ENCODE data around the gene RSBN1L. TPM values are rescaled to one million over a fixed set of nuclear protein-coding genes. Genes with fewer than 3 reads are reported as not detected.
"Not testable (repeated sequence)": the region's sequence is repeated elsewhere in the genome, so short reads cannot be mapped to it uniquely, and the experiment has no call there.

RSBN1L gene
- total and polyA plus RNA-seq, 7 donors: 2.0 to 10.1 (median 7.5) TPM

DNA sequence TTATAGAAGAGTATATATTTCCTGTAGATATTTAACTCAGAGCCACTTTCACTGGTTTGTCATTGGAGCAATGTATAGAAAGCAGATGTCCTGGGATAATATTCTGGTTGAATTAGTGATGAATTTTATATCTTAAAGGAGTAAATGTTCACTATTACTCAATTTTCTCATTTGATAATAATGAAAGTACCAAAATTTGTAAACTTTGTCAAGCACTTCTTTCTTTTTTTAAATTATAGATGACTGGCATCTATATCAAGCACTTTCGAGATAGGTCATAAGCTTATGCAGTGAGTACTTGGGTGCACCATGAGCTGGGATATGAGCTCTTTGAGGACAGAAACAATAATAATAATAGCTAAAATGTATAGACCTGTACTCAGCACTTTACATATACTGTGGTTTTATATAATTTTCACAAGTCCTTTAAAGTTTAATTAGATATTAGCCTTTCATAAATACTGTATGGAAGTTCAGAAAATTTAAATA, 11.3 kb downstream of the RSBN1L start:
- Histone ChIP-seq H3K27ac (no peak overlapping the region), H3K4me1 (peaks cover 12% of the 10 kb centered on the region), H3K36me3 (ENCODE audit: insufficient read depth in 1 of 2, low read depth in 1 of 2) (no peaks in the 10 kb centered on the region), H3K27me3 (ENCODE audit: insufficient read depth in 3 of 3, low read length in 2 of 3) (no peaks in the 10 kb centered on the region), H3K4me3 (no peak overlapping the region), H3K9me3 (no peaks in the 10 kb centered on the region)
- DNase-seq (no peak), ATAC-seq (no peak)
- intact Hi-C loops (cut with DNase I): no loop called here
- WGBS, 3 donors: 90 to 95% (median 92%) methylated on average over 1 of the region's 1 CpG
- TF ChIP-seq, protein P1, sequence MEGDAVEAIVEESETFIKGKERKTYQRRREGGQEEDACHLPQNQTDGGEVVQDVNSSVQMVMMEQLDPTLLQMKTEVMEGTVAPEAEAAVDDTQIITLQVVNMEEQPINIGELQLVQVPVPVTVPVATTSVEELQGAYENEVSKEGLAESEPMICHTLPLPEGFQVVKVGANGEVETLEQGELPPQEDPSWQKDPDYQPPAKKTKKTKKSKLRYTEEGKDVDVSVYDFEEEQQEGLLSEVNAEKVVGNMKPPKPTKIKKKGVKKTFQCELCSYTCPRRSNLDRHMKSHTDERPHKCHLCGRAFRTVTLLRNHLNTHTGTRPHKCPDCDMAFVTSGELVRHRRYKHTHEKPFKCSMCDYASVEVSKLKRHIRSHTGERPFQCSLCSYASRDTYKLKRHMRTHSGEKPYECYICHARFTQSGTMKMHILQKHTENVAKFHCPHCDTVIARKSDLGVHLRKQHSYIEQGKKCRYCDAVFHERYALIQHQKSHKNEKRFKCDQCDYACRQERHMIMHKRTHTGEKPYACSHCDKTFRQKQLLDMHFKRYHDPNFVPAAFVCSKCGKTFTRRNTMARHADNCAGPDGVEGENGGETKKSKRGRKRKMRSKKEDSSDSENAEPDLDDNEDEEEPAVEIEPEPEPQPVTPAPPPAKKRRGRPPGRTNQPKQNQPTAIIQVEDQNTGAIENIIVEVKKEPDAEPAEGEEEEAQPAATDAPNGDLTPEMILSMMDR (IDR thresholded peaks at IDR 0.05): no peak

GRCh38 chr7:77710067-77710466, 13.8 kb downstream of the RSBN1L start:
- intact Hi-C loops (cut with DNase I): no loop called here
- no peaks in the 10 kb centered on the region for H3K36me3 ChIP-seq (ENCODE audit: insufficient read depth in 1 of 2, low read depth in 1 of 2)
- no peak overlapping the region for H3K27ac ChIP-seq
- TF ChIP-seq, protein P1 (IDR thresholded peaks at IDR 0.05): no peak
- no peak for DNase-seq
- WGBS, 3 donors: 91 to 96% (median 95%) methylated on average over 3 of the region's 3 CpGs
- H3K4me3 ChIP-seq: no peak overlapping the region
- peaks cover 12% of the 10 kb centered on the region for H3K4me1 ChIP-seq
- H3K9me3 ChIP-seq: no peaks in the 10 kb centered on the region
- H3K27me3 ChIP-seq (ENCODE audit: insufficient read depth in 3 of 3, low read length in 2 of 3): no peaks in the 10 kb centered on the region
- no peak for ATAC-seq

DNA sequence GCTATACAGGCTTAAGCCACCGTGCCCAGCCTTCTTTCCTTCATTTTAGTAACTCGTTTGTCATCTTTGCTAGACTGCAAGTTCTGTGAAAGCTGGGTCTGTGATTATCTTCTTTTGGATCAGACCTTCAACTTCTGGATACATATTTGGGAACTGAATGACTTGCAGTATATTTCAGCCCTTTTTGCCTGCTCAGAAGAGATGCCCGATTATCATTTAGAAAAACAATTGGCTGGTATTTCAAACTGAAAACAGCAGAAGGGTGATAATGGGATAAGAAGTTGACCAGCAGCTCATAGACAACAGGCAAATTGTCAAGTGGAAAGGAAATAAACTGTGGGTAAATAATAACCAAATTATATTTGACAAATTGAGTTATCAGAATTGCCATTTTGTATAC, 14.6 kb downstream of the RSBN1L start:
- Histone ChIP-seq H3K9me3 (no peaks in the 10 kb centered on the region), H3K36me3 (ENCODE audit: insufficient read depth in 1 of 2, low read depth in 1 of 2) (no peaks in the 10 kb centered on the region), H3K27me3 (ENCODE audit: insufficient read depth in 3 of 3, low read length in 2 of 3) (no peaks in the 10 kb centered on the region), H3K4me1 (peaks cover 12% of the 10 kb centered on the region), H3K27ac (no peak overlapping the region), H3K4me3 (no peak overlapping the region)
- ATAC-seq (no peak), DNase-seq (no peak)
- WGBS, 3 donors: 82 to 84% (median 83%) methylated on average over 3 of the region's 3 CpGs
- TF ChIP-seq, protein P1 (IDR thresholded peaks at IDR 0.05): no peak
- intact Hi-C loops (cut with DNase I): no loop called here

DNA sequence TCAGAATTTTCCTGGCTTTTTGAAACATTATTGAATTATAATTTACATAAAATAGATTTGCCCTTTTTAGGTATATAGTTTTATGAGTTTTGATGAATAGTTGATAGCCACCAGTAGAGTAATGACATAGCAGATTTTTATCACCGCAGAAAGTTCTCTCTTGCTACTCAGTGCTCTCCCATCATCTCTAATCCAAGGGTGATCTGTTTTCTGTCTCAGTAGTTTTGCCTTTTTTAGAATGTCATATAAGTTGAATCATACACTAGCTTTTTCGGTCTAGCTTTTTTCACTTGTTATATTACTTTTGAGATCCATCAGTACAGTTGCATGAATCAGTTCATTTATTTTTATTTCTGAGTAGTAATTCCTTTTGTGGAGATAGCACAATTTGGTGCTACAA, 17.9 kb downstream of the RSBN1L start:
- Histone ChIP-seq H3K27ac (no peak overlapping the region), H3K9me3 (no peaks in the 10 kb centered on the region), H3K4me3 (no peak overlapping the region), H3K4me1 (peaks cover 4% of the 10 kb centered on the region), H3K36me3 (ENCODE audit: insufficient read depth in 1 of 2, low read depth in 1 of 2) (no peaks in the 10 kb centered on the region), H3K27me3 (ENCODE audit: insufficient read depth in 3 of 3, low read length in 2 of 3) (no peaks in the 10 kb centered on the region)
- no peak for ATAC-seq
- intact Hi-C loops (cut with DNase I): no loop called here
- TF ChIP-seq, protein P1 (IDR thresholded peaks at IDR 0.05): no peak
- 90 to 96% (median 94%) methylated on average over 2 of the region's 2 CpGs for WGBS, 3 donors
- no peak for DNase-seq

GRCh38 chr7:77714931-77715330, 18.7 kb downstream of the RSBN1L start:
- DNase-seq; H3K27me3 ChIP-seq (ENCODE audit: insufficient read depth in 3 of 3, low read length in 2 of 3); H3K9me3 ChIP-seq; intact Hi-C loops (cut with DNase I); H3K36me3 ChIP-seq (ENCODE audit: insufficient read depth in 1 of 2, low read depth in 1 of 2); H3K4me3 ChIP-seq; H3K27ac ChIP-seq: not testable (repeated sequence)
- peak; percentile 40 to 83 (median 69) for ATAC-seq
- peaks cover 11% of the 10 kb centered on the region for H3K4me1 ChIP-seq
